Measurements from ENCODE around the gene PXDN. TPM values are rescaled to one million over a fixed set of nuclear protein-coding genes. Genes with fewer than 3 reads are reported as not detected.
"Not testable (repeated sequence)": the region's sequence is repeated elsewhere in the genome, so short reads cannot be mapped to it uniquely, and the experiment has no call there.

The PXDN gene
- total RNA-seq, 1 donor from 2014 or later: 1,930 TPM

DNA sequence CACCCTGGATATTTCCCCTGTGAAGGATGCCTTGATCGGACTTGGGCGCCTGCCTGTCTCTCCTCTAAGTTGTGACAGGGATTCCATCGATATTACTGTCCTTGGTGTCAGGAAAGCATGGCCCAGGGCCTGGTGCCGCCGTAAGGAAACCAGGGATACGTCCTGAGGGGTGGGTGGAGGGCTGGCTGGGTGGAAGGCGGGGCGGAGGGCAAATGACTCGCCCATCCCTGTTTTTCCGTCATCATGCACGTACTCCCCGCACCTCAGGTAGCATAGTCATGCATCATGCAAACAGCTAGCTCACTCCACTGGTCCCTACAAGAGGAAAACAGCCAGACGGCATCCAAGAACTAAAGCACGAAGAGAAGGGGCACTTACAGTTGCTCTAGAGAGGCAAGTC lies 57.1 kb downstream of the PXDN start:
- no peak for DNase-seq (ENCODE audit: extremely low read depth, low read depth, low spot score)

DNA sequence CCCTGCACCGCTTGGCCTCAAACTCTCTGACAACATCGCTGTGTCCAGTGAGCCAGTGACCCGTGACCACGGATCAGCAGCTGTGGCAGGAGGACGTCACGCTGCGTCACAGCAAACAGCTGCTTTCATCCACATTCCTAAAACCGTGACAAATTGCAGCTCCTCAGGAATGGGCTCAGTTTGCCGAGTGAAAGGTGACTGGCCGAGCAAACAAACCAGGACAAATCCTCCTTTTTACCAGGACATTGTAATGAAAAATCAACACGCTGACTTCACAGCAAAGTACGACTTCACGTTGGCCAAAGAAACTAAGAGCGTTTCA lies 57.6 kb downstream of the PXDN start:
- no peak for DNase-seq (ENCODE audit: extremely low read depth, low read depth, low spot score)

DNA sequence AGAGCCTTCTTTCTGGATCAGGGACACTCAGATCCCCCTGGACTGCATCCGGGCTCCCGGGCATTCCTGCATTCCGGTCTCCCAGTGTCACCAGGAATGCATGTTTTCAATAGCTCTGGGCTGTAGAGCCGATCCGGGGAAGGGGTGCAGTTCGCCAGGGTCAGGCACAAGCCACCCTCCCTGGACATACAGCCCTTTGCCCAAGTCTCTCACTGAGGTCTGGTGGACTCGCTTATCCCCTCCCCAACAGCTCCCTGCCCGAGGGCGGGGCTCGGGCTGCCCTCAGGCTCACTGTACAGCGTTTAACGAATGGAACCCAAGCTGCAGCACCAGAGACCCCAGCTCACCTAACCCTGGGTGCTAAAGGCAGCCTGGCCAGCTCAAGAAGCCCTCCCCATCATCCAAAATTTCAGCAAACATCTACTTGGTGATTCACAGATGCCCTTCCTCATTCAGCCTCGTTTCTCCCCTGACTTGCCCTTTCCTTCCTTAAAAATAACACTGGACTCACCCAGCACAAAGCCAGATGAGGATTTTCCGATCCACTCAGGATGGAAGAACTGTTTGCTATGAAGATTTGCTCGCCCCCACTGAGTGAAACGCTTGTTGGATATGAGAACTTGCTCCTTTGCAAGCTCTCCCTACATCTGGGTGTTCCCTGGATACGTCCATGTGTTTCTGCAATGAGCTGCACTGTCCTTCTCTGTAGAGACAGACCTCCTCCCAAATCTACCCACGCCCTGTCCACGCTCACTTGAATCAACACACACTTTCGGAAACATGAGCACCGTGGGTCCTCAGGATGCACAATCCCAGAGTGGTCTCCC lies 58.1 kb downstream of the PXDN start:
- DNase-seq (ENCODE audit: extremely low read depth, low read depth, low spot score): no peak

DNA sequence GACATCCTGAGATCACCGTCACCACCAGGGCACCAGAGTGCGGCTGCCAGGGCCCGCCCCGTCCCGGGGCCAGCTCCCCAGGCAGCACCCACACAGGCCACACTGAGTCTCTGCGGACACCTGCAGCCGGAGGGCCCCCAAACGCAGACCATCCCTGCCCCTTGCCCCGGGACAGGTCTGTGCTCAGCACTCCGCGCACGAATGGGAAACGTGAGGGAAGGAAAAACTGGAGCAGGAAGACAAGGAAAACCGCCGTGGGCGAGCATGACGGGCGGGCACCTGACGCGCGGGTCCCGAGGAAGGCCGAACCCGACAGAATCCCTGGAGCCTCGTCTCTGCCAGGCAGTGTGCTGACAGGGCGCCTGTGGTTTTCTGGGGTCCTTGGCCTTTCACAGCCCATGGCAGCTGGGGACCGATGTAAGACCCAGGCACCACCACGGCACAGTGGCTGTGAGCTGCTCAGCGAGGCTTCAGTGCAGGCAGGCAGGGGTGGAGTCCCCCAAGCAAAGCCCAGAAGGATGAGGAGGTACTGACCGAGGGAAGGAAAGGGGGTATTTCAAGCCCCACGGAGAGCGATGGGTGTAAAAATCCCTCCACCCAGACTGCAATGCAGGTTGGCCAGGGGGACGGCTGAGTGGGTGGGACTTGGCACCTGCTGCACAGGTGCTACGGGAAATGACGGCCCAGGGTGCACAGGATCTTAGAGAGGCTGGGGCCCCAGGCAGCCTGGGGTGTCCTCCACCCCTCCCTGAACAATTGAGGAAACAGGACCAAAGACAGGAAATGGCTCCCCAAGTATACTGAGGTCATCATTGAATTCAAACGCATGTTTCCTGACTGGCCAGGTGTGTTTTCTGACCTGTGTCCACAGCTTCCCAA lies 59.0 kb downstream of the PXDN start:
- no peak for DNase-seq (ENCODE audit: extremely low read depth, low read depth, low spot score)

DNA sequence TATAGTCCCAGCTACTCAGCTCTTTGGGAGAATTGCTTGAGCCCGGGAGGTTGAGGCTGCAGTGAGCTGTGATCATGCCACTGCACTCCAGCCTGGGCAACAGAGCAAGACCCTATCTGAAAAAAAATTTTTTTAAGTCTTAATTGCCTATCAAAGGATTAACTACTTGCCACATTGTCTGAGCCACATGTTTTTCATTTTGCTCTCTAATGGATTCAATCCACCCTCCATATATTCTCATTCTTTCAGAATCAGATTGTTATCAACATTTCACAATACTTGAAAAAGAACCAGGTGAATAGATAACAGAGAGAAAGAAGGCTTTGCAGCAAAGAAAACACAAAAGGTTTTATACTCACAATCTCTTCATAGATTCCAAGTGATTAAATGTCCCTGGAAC lies 61.0 kb downstream of the PXDN start:
- no peak for DNase-seq (ENCODE audit: extremely low read depth, low read depth, low spot score)

DNA sequence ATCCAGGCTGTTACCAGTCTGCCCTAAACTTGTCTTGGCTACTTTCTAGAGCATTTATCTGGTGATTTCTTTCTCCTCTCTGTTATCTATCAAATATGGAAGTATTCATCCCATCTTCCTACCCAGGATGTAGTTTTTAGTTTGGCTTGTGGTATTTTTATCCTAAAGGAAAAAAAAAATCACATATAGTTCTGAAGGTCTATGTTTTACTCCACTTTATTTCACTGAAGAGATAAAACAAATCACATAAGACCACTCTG lies 62.2 kb downstream of the PXDN start:
- no peak for DNase-seq (ENCODE audit: extremely low read depth, low read depth, low spot score)

DNA sequence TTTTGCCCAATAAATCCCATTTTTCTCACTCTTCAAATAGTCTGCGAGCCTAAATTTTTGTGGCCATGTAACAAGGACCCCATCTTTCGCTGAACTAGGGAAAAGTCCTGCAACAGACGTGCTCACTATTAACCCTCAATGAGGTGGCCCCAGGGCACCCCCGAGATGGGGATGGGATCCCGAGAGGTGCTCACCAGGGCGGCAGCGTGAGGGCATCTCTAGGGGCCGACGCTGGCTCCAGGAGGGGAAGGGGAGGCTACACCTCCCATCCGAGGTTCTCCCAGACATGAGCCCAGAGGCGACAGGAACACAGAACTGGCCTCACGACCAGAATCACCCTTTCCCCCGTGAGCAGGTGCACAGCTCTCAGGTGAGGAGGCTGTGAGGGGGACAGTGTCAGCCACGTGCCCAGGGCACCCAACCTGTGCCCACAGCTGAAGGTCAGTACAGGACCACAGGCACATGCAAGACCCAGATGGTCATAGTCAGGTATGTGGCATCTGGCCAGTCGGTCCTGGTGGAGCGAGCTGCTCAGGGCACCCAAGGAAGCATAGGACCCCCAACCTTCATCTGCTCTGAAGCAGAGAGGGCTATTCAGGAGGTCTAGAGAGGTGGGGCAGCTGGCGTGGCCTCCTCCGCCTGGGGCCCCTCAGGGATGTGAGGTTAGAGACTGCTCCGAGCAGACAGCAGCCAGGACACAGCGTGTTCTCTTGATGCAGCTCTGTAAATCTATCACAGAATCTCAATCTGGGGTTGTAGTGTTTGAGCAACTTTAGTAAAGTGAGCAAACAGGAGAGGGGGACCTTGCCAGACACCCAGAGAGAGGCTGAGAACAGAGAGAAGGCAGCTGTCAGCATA lies 62.8 kb downstream of the PXDN start:
- DNase-seq (ENCODE audit: extremely low read depth, low read depth, low spot score): no peak

DNA sequence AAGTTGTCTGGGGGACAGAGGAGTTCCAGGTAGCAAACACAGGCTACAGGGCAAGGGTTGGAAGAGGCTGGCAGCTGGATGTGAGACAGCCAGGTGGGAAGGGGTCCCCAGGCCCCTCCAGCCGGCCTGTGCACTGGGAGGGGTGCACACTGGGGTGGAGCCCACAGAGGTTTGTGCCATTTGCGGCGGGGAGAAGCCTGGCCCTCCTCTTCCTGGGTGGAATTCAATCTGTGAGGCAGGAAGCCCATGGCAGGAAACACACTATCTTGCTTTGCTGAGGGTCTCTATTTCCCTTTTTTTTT lies 63.3 kb downstream of the PXDN start:
- DNase-seq (ENCODE audit: extremely low read depth, low read depth, low spot score): no peak

DNA sequence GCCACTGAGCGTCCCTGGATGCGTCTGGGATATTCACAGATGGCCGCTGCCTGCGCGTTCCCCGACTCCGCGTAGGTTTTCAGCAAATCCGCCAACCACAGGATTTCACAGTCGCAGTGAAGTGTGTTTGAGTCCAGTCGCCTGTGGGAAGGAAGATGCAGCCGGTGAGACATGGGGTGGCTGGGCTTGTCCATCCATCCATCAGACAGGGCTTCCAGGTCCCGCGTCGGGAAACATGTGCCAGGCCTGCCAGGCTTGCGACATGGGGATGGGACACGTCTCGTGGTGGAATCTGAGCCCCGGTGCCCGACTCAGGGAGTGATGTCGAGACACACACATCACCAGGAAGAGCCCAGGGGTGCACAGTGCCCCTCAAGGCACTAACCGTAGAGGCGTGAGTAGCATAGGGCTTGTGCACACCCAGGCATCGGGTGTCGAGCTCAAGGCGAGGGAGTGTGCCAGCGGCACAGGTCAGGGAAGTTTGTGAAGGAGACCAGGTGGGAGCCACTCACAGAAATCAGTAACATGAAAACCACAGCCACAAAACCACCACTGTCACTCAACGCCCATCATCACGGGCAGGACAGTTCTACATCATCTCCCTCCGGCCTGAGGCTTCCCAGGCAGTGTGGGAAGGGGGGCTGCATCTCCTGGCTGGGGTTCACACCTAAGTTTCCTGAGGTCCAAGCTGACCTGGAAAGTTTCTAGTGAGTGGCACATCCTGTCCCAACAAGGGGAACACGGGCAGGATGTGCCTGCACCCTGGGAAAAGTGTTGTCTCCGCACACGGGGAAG lies 63.9 kb downstream of the PXDN start:
- DNase-seq (ENCODE audit: extremely low read depth, low read depth, low spot score): no peak

DNA sequence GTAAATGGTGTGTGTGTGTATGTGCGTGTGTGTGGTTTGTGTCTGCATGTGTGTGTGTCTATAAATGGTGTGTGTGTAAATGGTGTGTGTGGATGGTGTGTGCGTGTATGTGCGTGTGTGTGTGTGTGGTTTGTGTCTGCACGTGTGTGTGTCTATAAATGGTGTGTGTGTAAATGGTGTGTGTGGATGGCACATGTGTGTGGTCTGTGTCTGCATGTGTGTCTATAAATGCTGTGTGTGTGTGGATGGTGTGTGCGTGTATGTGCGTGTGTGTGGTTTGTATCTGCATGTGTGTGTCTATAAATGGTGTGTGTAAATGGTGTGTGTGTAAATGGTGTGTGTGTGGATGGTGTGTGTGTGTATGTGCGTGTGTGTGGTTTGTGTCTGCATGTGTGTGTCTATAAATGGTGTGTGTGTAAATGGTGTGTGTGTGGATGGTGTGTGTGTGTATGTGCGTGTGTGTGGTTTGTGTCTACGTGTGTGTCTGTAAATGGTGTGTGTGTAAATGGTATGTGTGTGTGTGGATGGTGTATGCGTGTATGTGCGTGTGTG lies 64.8 kb downstream of the PXDN start:
- not testable (repeated sequence) for DNase-seq (ENCODE audit: extremely low read depth, low read depth, low spot score)

DNA sequence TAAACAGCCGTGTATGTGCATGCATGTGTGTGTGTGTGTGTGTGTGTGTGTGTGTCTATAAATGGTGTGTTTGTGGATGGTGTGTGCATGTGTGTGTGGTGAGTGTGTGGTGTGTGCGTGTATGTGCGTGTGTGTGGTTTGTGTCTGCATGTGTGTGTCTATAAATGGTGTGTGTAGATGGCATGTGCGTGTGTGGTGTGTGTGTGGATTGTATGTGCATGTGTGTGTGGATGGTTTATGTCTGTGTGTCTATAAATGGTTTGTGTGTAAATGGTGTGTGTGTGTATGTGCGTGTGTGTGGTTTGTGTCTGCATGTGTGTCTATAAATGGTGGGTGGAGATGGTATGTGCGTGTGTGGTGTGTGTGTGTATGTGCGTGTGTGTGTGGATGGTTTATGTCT lies 65.2 kb downstream of the PXDN start:
- not testable (repeated sequence) for DNase-seq (ENCODE audit: extremely low read depth, low read depth, low spot score)

DNA sequence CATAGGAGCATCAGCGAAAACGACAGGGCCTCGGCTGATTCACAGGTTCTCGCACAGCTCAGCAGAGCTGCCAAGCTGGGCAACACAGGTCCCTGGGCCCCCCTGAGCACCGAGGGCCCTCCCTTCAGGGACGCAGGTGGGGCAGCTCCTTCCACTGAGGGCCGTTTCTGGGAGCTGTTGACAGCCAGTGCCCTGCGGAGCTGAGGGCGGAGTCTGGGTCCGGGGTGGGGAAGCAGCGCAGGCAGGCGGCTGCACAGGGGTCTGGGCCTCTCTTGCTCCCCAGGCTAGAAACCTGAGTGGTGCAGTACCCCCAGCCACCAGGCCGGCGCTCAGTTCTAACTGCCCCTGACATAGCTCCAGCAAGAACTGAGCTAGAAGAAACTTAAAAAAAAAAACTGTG lies 65.7 kb downstream of the PXDN start:
- no peak for DNase-seq (ENCODE audit: extremely low read depth, low read depth, low spot score)

DNA sequence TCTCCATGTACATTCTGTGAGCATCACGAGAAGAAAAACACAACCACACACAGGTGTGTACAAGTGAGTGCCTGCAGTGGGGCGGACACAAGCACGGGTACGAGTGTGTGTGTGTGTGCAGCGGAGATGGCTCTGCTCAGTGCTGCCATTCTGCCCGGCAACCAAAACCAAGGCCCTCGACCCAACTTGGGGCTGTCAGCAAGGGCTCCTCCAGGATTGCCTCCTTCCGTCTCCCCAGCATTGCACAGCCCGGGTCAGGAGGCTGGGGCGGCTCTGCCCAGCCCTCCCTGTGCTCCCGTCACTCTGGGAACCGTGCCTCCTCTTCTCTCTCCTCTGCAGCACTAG lies 66.5 kb downstream of the PXDN start:
- no peak for DNase-seq (ENCODE audit: extremely low read depth, low read depth, low spot score)

DNA sequence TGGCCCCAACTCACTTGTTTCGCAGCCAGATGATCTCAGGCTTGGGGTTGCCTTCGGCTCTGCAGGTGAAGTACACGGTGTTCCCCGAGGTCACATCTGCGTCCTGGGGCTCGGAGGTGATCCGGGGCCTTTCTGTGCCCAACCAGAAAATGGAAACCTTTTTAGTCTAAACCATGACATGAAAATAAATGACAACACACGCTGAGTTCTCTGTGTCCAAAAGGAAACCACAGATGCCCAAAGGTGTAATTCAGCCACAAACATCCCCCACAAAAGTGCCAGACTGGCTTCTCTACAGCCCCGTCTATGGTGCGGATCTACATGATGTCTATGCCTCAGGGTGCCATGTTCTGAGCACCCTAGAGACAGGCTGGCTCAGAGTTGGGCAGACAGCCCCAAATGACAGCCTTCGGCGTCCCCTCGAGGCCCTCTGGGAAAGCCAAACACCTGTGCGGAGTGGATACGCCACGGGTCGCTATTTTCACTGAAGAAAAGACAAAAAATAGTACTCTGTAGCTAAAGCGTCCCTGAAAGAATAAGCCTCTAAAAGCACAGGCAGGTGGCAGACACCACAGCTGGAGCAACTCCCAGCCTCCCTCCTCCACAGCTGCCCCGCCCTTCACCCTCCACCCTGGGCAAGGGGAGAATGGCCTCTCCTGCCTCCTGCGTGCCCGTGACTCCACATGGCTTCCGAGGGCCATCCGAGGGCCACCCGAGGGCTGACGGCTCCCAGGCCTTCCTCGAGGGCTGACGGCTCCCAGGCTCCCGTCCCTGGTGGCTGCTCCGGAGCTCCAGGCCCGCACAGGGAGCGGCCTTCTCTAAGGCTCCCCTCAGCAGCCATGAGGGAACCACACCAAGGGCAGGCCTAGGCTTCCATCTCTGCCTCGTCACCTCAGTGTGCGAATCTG lies 67.1 kb downstream of the PXDN start:
- no peak for DNase-seq (ENCODE audit: extremely low read depth, low read depth, low spot score)

DNA sequence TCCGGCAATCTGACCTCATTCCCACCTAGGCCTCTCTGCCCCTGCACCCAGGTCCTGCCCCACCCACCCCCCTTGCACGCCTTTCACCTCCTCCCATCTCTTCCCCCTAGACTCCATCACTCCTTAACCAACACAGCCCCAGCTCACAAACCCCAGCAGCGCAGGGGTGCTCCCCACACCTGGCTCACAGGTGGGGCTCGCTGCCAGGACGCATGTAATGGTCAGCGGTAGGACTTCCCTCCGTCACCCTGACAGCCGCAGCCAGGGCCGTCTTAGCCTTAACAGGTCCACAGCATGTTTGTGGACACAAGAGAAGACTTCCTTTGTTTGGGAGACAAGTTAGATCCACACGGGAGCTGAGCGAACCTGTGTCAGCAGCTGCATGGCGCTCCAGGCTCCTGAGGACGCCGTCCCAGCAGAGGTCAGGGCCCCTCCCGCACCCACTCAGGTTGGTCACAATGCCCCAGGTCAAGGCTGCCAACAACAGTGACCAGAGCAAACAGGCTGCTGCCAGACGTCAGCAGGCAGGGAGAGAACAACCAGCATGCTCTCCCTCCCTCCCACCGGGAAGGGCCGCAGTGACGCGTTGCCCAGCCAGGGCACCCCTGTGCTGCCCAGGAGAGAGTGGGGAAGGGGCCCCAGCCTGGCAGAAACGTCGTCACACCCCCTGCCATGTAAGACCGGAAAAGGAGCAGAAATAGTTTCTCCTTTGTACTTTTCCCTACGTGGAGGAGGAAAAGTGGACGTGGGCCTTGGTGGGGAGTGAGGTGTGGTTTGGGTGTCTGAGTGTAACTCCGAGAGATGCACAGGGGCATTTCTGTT lies 68.0 kb downstream of the PXDN start:
- DNase-seq (ENCODE audit: extremely low read depth, low read depth, low spot score): no peak

DNA sequence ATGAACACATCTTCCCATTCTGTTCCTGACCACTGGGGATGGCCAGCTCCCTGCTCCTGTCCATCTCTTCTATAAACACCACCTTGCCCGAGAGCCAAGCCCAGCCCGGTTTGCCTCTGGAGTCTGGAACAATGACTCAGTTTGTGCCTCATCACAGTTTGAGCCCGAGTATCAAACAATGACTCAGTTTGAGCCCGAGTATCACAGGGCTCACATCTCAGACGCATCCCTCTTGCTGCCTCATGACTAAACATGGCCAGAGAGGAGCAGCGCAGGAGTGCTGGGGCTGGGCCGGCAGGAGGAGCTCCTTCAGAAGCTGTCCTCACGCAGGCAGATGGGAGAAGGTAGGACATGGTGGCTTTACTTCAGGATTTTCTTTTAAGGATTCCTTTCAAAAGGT lies 68.7 kb downstream of the PXDN start:
- DNase-seq (ENCODE audit: extremely low read depth, low read depth, low spot score): no peak

DNA sequence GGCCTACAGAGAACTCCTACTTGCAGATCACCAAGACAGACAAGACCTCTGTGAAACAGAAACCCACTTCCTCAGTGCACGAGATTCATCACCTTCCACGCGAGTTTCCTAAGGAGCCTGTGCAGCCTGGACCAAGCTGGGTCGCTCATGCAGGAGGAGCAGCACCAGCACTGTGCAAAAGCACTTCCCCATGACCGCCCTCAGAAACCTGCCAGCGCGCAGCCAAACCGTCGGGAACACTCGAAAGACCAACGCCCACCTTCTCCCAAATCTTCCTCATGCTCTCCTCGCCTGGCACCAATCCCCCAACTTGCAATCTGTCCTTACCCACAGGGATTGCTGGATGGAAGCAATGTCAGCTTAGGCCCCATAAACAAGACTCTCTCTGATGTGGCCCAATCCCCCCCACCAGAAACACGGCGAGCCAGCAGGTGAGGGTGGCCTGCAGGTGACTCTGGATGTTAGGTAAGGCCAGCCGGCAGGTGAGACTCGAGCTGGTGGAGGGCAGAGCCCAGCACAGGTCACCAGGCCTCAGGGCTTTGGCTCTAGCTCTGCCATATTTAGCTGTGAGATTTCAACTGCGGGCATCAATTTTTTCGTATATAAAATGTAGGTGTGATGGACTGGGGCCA lies 69.4 kb downstream of the PXDN start:
- DNase-seq (ENCODE audit: extremely low read depth, low read depth, low spot score): no peak

DNA sequence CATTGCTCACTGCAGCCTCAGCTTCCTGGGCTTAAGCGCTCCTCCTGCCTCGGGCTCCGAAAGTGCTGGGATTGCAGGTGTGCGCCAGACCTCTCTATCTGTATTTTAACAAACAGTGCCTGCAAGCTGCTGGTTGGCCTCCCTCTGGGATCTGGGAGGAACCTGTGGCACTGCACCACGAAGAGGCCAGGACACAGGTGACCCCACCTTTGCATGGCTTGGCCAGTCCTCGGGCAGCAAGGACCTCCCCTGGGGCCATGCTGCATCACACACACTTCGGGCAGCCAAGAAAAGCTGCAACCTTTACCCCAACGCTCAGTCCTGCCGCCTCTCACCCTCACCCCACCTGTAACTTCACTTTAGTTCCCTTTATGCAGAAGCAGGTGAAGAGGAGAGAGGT lies 70.0 kb downstream of the PXDN start:
- no peak for DNase-seq (ENCODE audit: extremely low read depth, low read depth, low spot score)

All from glomerular endothelial cell (primary cell).